OCI-LY3 (cell line): ENCODE results near the gene E2F1.

Source experiments
- EZH2phosphoT487 ChIP-seq: fragments of 200-600 bp; shearing (Covaris generic); IDR thresholded peaks from 2 replicates; pipeline ENCODE4 v1.6.1; 2018; ENCODE audit warnings: antibody characterized with exemption, mixed run types, low read depth
- TF ChIP-seq, protein P1 (sequence below): fragments of 200-600, 300-600 bp; sonication (generic); IDR thresholded peaks from 2 replicates; pipeline ENCODE4 v1.5.1; 2014; ENCODE audit warnings: antibody characterized with exemption, low read length, low read depth

DNA sequence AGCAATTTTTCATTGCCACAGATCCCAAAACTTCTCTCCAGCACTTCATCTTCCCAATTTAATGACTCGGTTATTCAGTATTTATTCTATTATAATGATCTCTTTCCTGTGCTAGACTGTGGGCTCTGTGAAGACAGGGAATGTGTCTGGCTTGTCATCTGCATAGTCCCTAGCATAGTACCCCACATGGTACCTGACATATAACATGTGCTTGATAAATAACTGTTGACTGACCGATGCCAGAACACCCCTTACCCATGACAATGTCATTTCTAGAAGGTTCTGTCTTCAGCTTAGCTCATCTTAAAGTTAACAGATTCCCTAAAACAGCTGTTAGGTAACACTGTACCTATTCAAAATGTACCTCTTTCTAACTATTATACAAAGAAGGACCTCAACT lies 30.3 kb upstream of the E2F1 start:
- TF ChIP-seq, protein P1, sequence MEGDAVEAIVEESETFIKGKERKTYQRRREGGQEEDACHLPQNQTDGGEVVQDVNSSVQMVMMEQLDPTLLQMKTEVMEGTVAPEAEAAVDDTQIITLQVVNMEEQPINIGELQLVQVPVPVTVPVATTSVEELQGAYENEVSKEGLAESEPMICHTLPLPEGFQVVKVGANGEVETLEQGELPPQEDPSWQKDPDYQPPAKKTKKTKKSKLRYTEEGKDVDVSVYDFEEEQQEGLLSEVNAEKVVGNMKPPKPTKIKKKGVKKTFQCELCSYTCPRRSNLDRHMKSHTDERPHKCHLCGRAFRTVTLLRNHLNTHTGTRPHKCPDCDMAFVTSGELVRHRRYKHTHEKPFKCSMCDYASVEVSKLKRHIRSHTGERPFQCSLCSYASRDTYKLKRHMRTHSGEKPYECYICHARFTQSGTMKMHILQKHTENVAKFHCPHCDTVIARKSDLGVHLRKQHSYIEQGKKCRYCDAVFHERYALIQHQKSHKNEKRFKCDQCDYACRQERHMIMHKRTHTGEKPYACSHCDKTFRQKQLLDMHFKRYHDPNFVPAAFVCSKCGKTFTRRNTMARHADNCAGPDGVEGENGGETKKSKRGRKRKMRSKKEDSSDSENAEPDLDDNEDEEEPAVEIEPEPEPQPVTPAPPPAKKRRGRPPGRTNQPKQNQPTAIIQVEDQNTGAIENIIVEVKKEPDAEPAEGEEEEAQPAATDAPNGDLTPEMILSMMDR: no peak
- no peak for TF ChIP-seq EZH2phosphoT487
